SK-N-MC (cell line): ENCODE measurements around the gene RPS28.
"Not testable (repeated sequence)": the region's sequence is repeated elsewhere in the genome, so short reads cannot be mapped to it uniquely, and the experiment has no call there.

Source experiments
- DNase-seq: peaks from one replicate; pipeline ENCODE4 v3.0.0-alpha.2; 2011; ENCODE audit warnings: low read depth, low spot score
- H3K27ac ChIP-seq: fragments of 200-600 bp; sonication (generic); 2 replicates; pipeline ENCODE4 v1.5.1; 2016; ENCODE audit warnings: mixed run types
- H3K36me3 ChIP-seq: fragments of 200-600 bp; sonication (generic); 2 replicates; pipeline ENCODE4 v1.6.1; 2017; ENCODE audit warnings: antibody characterized with exemption, low read length, mixed read lengths; ENCODE audit not compliant: insufficient read depth
- H3K4me3 ChIP-seq: fragments of 200-600 bp; sonication (generic); 2 replicates; pipeline ENCODE4 v1.5.1; 2016
- H3K9ac ChIP-seq: fragments of 200-600 bp; sonication (generic); 2 replicates; pipeline ENCODE4 v1.8.0; 2017; ENCODE audit warnings: mixed run types, mixed read lengths; ENCODE audit not compliant: insufficient read length
- H3K9me3 ChIP-seq: fragments of 200-600 bp; sonication (generic); 2 replicates; pipeline ENCODE4 v1.6.1; 2017; ENCODE audit warnings: low read depth, mild to moderate bottlenecking, antibody characterized with exemption, low read length, moderate library complexity, mixed read lengths
- EZH2 ChIP-seq: fragments of 200-600 bp; sonication (generic); IDR thresholded peaks from one replicate; pipeline ENCODE4 v1.6.1; 2017; ENCODE audit warnings: antibody characterized with exemption
- FOXP2 ChIP-seq: optimal IDR thresholded peaks from 2 replicates; pipeline ENCODE3; 2011; ENCODE audit warnings: mild to moderate bottlenecking, moderate library complexity; ENCODE audit not compliant: insufficient read depth; ENCODE audit errors: extremely low read length, control extremely low read depth
- POLR2AphosphoS5 ChIP-seq: IDR thresholded peaks from 2 replicates; pipeline ENCODE4 v1.6.1; 2012; ENCODE audit warnings: mild to moderate bottlenecking, low read depth, low read length, borderline replicate concordance

The RPS28 gene

DNA sequence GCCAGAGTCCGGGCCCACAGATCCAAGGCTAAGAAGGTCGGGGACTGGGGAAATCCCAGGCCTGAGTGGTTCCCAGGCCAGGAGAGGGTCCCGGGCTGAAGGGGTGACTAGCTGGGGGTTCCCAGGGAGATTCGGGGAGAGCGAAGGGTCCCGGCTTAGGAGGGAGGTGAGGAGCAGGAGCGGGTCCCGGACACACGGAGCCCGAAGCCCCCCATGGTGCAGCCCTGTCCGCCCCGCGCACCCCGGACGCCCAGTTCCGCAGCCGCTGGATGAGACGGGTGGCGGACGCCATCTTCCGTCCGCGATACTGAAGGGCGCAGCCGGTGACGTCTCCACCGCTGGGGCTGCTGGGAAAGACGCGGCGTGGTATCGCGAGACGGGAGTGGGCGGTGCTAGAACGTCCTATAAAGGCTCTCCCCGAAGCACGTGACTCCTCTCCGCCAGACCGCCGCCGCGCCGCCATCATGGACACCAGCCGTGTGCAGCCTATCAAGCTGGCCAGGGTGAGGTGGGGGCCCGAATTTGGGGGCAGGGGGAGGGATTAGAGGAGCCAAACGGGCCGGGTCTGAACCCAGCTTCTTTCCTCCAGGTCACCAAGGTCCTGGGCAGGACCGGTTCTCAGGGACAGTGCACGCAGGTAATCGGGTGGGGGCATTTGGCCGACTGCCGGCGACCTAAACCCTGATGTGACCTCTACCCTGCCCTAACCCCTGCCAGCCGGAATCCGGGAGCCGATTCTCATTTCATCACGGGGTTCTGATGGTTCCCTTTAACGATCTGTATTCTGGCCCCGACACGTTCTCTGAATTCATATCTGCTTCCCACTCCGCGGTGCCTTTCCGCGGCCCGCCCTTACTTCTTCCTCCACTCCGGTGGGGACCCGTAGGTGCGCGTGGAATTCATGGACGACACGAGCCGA is at the start of gene RPS28, which contains the start of gene NDUFA7:
RPS28 (plus strand) TSS at position 430 of the 919 bp plus-strand sequence; CDS start at position 465, 35 bp downstream.
NDUFA7 (minus strand) TSS at position 309 of the 919 bp plus-strand sequence; CDS start at position 292, 17 bp downstream.
- peak within 1 kb of the TSS; percentile 99 for H3K9ac ChIP-seq
- DNase-seq: peak; percentile 86
- H3K36me3 ChIP-seq: peaks cover 30% of the 10 kb centered on the region
- TF ChIP-seq POLR2AphosphoS5: peak; percentile 91
- TF ChIP-seq FOXP2: no peak
- peak within 1 kb of the TSS; percentile 97 for H3K4me3 ChIP-seq
- no peaks in the 10 kb centered on the region for H3K9me3 ChIP-seq
- peak within 1 kb of the TSS; percentile 87 for H3K27ac ChIP-seq

DNA sequence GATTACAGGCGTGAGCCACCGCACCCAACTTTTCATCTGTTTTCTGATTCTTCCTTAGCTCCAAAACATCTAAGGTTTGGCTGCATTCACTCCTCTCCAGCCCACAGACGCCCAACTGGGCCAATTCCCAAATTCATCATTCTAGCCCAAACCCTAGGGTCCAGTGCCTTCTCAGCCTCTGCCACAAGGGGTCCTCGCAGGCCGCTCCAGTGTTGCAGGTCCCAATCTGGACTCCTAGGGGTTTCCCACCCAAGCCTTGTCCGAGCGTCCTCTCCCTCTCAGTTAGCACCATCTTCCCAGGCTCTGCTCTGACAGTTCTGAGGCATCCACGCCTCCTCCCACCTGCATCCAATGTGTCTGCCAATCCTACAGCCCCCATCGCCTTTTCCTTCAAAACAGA is 44.8 kb upstream of the RPS28 start:
- not testable (repeated sequence) for H3K36me3 ChIP-seq, H3K27ac ChIP-seq, H3K4me3 ChIP-seq, H3K9me3 ChIP-seq, DNase-seq, H3K9ac ChIP-seq

DNA sequence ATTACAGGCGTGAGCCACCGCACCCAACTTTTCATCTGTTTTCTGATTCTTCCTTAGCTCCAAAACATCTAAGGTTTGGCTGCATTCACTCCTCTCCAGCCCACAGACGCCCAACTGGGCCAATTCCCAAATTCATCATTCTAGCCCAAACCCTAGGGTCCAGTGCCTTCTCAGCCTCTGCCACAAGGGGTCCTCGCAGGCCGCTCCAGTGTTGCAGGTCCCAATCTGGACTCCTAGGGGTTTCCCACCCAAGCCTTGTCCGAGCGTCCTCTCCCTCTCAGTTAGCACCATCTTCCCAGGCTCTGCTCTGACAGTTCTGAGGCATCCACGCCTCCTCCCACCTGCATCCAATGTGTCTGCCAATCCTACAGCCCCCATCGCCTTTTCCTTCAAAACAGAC is 30.0 kb upstream of the RPS28 start:
- not testable (repeated sequence) for H3K27ac ChIP-seq, DNase-seq, H3K9me3 ChIP-seq, H3K36me3 ChIP-seq, H3K9ac ChIP-seq, H3K4me3 ChIP-seq

DNA sequence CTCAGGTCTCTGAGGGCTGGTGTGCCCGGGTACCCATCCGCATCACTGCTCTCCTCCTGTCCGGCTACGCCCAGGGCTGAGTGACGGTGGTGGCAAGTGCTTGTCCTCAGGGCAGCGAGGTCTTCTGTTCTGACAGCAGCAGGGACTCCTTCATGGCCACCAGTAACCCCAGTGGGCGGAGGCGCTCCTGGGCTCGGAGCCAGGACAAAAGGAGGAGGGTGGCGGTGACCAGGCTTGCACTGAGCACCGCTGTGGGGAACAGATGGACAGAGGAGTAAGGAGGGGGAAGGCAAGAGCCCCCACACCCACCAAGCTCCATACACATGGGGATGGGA is 19.0 kb upstream of the RPS28 start:
- no peak overlapping the region for H3K4me3 ChIP-seq
- H3K9ac ChIP-seq: no peak overlapping the region
- TF ChIP-seq POLR2AphosphoS5 (no peak), EZH2 (no peak)
- H3K36me3 ChIP-seq: peaks cover 43% of the 10 kb centered on the region; the same call in 1 of the 2 replicates
- no peak for DNase-seq
- H3K9me3 ChIP-seq: no peaks in the 10 kb centered on the region
- no peak overlapping the region for H3K27ac ChIP-seq

DNA sequence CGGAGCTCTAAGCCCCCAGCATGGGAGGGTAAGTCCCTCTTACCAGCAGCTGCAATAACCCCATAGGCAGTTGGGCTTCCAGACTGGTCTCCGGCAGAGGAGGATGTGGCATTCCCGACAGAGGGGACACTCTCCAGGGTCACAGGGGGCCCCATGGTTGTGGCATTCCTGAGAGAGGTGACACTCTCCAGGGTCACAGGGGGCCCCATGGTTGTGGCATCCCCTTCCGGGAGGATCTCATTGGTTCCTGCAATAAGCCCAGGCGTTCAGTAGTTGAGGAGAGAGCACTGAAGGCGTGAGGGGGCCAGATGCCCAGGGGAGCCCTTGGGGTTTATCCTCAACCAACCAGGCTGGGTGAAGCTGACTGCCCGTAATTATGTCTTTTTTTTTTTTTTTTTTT is 18.6 kb upstream of the RPS28 start:
- no peak for DNase-seq
- Histone ChIP-seq H3K36me3 (peaks cover 43% of the 10 kb centered on the region; the same call in 1 of the 2 replicates), H3K27ac (no peak overlapping the region), H3K9ac (no peak overlapping the region), H3K4me3 (no peak overlapping the region), H3K9me3 (no peaks in the 10 kb centered on the region)
- TF ChIP-seq FOXP2: no peak
- TF ChIP-seq POLR2AphosphoS5: no peak
- TF ChIP-seq EZH2: no peak

DNA sequence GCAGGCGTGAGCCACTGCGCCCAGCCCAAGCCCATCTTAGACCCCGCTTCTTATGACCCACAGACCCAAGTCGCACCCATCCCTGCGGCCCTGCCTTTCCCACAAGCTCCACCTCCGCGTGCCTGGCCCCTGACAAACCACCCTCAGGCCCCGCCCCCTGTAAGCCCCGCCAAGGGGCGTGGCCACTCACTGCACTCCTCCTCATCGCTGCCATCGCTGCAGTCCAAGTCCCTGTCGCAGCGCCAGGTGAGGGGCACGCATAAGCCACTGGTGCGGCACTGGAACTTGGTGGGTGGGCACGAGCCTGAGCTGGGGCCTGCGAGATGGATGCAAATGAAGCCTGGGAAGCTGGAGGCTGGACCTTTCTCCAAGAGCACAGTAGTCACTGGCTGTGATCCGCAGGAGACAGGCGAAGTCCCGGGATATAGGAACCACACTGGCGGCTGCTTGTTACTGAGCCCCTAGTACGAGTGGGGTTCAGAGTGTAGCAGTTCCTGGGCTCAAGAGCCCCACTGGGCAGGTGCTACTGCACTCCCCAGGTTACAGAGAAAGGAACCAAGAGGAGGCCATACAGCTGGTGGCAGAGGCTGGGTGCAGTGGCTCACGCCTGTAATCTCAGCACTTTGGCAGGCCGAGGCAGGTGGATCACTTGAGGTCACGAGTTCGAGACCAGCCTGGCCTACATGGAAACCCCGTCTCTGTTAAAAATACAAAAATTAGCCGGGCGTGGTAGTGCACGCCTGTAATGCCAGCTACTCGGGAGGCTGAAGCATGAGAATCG is 16.3 kb upstream of the RPS28 start:
- H3K9ac ChIP-seq: no peak overlapping the region
- no peak overlapping the region for H3K4me3 ChIP-seq
- no peak overlapping the region for H3K27ac ChIP-seq
- DNase-seq: no peak
- TF ChIP-seq EZH2 (no peak), FOXP2 (no peak), POLR2AphosphoS5 (no peak)
- H3K36me3 ChIP-seq: peaks cover 47% of the 10 kb centered on the region; the same call in 1 of the 2 replicates
- no peaks in the 10 kb centered on the region for H3K9me3 ChIP-seq

DNA sequence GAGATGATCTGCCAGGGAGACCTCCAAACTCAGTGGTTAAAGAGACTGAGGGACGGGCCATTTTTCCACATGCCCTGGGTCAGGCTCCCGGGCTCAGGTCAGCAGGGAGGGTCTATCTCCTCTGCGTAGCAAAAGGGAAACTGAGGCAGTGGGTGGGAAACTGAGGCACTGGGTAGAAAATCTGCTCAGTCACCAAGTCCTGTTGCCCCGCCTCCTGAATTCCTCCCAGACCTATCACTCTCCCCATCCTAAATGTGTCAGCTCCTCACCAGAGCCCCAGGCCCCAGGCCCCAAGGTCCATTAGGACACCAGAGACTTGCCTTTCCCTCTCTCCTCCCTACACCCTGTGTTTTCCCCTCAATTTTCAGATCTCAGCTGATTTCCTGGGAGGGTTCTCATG is 15.5 kb upstream of the RPS28 start:
- Histone ChIP-seq H3K36me3 (peaks cover 52% of the 10 kb centered on the region; the same call in 1 of the 2 replicates), H3K9me3 (no peaks in the 10 kb centered on the region), H3K9ac (no peak overlapping the region), H3K4me3 (no peak overlapping the region), H3K27ac (0 out of 2 replicates have a peak overlapping the region, but pooled peaks have one; percentile 30)
- no peak for DNase-seq
- TF ChIP-seq POLR2AphosphoS5 (no peak), FOXP2 (no peak), EZH2 (no peak)

DNA sequence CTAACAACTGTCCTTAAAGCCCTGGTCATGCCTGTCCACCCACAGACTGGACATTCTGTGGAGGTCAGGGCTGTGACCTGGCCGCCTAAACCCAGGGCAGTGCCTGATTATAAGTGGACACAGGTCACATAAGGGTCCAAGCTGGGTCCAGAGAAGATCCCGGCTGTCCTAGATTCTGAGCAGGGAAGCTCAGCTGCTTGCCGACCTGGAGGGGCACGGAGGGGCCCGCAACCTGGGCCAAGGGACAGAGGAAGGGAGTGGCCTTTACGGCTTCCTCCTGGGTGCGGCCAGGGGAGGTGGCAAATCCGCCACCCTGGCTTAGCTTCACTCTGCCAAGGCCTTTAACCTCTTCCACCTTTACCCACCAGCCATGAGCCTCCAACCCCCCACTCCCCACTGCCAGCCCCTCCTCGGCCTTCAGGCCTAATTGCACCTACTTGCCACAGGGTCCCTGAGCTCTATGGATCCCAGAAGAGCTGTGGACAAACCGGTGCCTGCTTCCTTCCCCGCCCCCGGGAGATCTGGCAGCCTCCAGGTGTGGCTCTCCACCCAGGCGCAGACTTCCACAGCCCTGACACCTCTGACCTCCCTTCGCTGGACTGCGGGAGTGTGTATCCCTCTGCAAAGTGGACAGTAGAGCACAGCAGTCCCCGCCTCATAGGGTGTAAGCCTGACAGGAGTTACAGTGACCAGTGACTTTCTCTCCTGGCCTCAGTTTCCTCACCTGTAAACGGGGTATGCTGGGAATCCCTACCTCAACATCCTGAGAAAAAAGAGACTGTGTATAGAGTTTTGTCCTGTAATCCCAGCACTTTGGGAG is 14.9 kb upstream of the RPS28 start:
- H3K9ac ChIP-seq: peak overlapping the region; percentile 87
- no peak for DNase-seq
- H3K9me3 ChIP-seq: no peaks in the 10 kb centered on the region
- peak overlapping the region; percentile 98 for H3K4me3 ChIP-seq
- TF ChIP-seq FOXP2 (no peak), EZH2 (no peak), POLR2AphosphoS5 (no peak)
- H3K36me3 ChIP-seq: peaks cover 59% of the 10 kb centered on the region
- H3K27ac ChIP-seq: 0 out of 2 replicates have a peak overlapping the region, but pooled peaks have one; percentile 30
